Mesothelial cell of epicardium (in vitro differentiated cells): ENCODE data around the gene SLC1A7. TPM values are rescaled to one million over a fixed set of nuclear protein-coding genes. Genes with fewer than 3 reads are reported as not detected.

ENCODE experiments used
- DNase-seq, 2 experiments: peaks; one replicate each; pipeline ENCODE4 v3.0.0; 2021; ENCODE audit warnings: low spot score in 2 of 2; ENCODE audit not compliant: unreplicated experiment in 2 of 2
- H3K27ac Mint-ChIP-seq: 2 replicates; pipeline ENCODE4 v1.8.0; 2021; ENCODE audit warnings: mixed read lengths
- H3K27me3 Mint-ChIP-seq: 2 replicates; pipeline ENCODE4 v1.8.0; 2021; ENCODE audit warnings: low read depth, mixed read lengths
- H3K36me3 Mint-ChIP-seq: 2 replicates; pipeline ENCODE4 v1.8.0; 2021; ENCODE audit warnings: mixed read lengths
- H3K4me1 Mint-ChIP-seq: 2 replicates; pipeline ENCODE4 v1.8.0; 2021; ENCODE audit warnings: mixed read lengths
- H3K4me3 Mint-ChIP-seq: 2 replicates; pipeline ENCODE4 v1.8.0; 2021; ENCODE audit warnings: mild to moderate bottlenecking, moderate library complexity, mixed read lengths
- H3K9me3 Mint-ChIP-seq: 2 replicates; pipeline ENCODE4 v1.8.0; 2021; ENCODE audit warnings: mixed read lengths
- CTCF ChIP-seq: fragments of 200-600 bp; sonication (generic); IDR thresholded peaks from one replicate; pipeline ENCODE4 v1.5.0; 2021; ENCODE audit warnings: antibody characterized with exemption; ENCODE audit not compliant: unreplicated experiment
- total RNA-seq: library from RNA; stranded (reverse); gene quantifications from 3 replicates; pipeline ENCODE4 v1.2.1, GENCODE V29; 2021

The SLC1A7 gene
- total RNA-seq, 1 donor from 2014 or later = not detected

GRCh38 chr1:53130598-53130877 lies 11.9 kb downstream of the SLC1A7 start:
- no peak overlapping the region for H3K4me3 Mint-ChIP-seq
- no peak for TF ChIP-seq CTCF
- peaks cover 10% of the 10 kb centered on the region for H3K27me3 Mint-ChIP-seq
- H3K27ac Mint-ChIP-seq = no peak overlapping the region
- no peaks in the 10 kb centered on the region for H3K9me3 Mint-ChIP-seq
- no peaks in the 10 kb centered on the region for H3K36me3 Mint-ChIP-seq
- H3K4me1 Mint-ChIP-seq = no peaks in the 10 kb centered on the region
- no peak for DNase-seq

- TF ChIP-seq CTCF = no peak
- peaks cover 4% of the 10 kb centered on the region for H3K4me1 Mint-ChIP-seq
- H3K27me3 Mint-ChIP-seq = peaks cover 13% of the 10 kb centered on the region
- DNase-seq = no peak
- H3K36me3 Mint-ChIP-seq = no peaks in the 10 kb centered on the region
- no peaks in the 10 kb centered on the region for H3K9me3 Mint-ChIP-seq
- no peak overlapping the region for H3K27ac Mint-ChIP-seq
- H3K4me3 Mint-ChIP-seq = no peak overlapping the region
Observed at GRCh38 chr1:53129891-53130597, 12.4 kb downstream of the SLC1A7 start.

GRCh38 chr1:53128401-53128800 lies 14.0 kb downstream of the SLC1A7 start:
- peaks cover 14% of the 10 kb centered on the region for H3K4me1 Mint-ChIP-seq
- no peaks in the 10 kb centered on the region for H3K9me3 Mint-ChIP-seq
- peaks cover 15% of the 10 kb centered on the region for H3K27me3 Mint-ChIP-seq
- H3K4me3 Mint-ChIP-seq = no peak overlapping the region
- H3K27ac Mint-ChIP-seq = no peak overlapping the region
- H3K36me3 Mint-ChIP-seq = no peaks in the 10 kb centered on the region
- no peak for DNase-seq
- no peak for TF ChIP-seq CTCF

GRCh38 chr1:53127546-53127945 lies 14.9 kb downstream of the SLC1A7 start:
- no peak for TF ChIP-seq CTCF
- H3K4me3 Mint-ChIP-seq = no peak overlapping the region

GRCh38 chr1:53126495-53126894 lies 15.9 kb downstream of the SLC1A7 start:
- H3K9me3 Mint-ChIP-seq = no peaks in the 10 kb centered on the region
- TF ChIP-seq CTCF = no peak
- no peaks in the 10 kb centered on the region for H3K36me3 Mint-ChIP-seq
- H3K4me3 Mint-ChIP-seq = no peak overlapping the region
- no peak overlapping the region for H3K27ac Mint-ChIP-seq
- peaks cover 19% of the 10 kb centered on the region for H3K4me1 Mint-ChIP-seq
- peaks cover 5% of the 10 kb centered on the region for H3K27me3 Mint-ChIP-seq
- DNase-seq = no peak

More at GRCh38 chr1:53127546-53127945, 14.9 kb downstream of the SLC1A7 start:
- Mint-ChIP-seq H3K36me3 (no peaks in the 10 kb centered on the region), H3K27me3 (peaks cover 12% of the 10 kb centered on the region), H3K9me3 (no peaks in the 10 kb centered on the region), H3K4me1 (peaks cover 14% of the 10 kb centered on the region), H3K27ac (no peak overlapping the region)
- DNase-seq = no peak
